IMR-90 (cell line): ENCODE data around the gene C16orf82. TPM values are rescaled to one million over a fixed set of nuclear protein-coding genes. Genes with fewer than 3 reads are reported as not detected.

ENCODE experiments used
- ATAC-seq: fragments of 200-7000 bp; cut with Tn5 transposase; 2 replicates; pipeline ENCODE4 v1.9.1; 2020; ENCODE audit warnings: low read depth, mild to moderate bottlenecking, moderate library complexity
- BruUV-seq: library from RNA; stranded (reverse); fragments of 400-500 nt; replicated peaks from 2 replicates; lab custom pipeline; 2021; lab: Mats Ljungman, UMichigan
- CTCF ChIA-PET: fragments of 300-600 bp; formaldehyde crosslinking; extraction: SDS; loops from one replicate; lab custom pipeline; 2021; ENCODE audit warnings: antibody characterized with exemption; lab: Yijun Ruan, JAX
- POLR2A ChIA-PET: fragments of 300-600 bp; sonication (Branson Sonifier 250); formaldehyde crosslinking; loops from one replicate; lab custom pipeline; 2022; ENCODE audit warnings: antibody characterized with exemption; ENCODE audit not compliant: unreplicated experiment; lab: Charles Lee
- DNase-seq: peaks from one replicate; pipeline ENCODE4 v3.0.0; 2013
- H2AFZ ChIP-seq: replicated peaks from 2 replicates; pipeline ENCODE3; 2013; ENCODE audit warnings: low read length, mild to moderate bottlenecking; ENCODE audit not compliant: poor library complexity
- H2AK5ac ChIP-seq: 2 replicates; pipeline ENCODE4 v1.6.1; 2013; ENCODE audit warnings: low read depth, low read length, inconsistent platforms
- H2AK9ac ChIP-seq: replicated peaks from 2 replicates; pipeline ENCODE3; 2013; ENCODE audit warnings: mild to moderate bottlenecking, low read depth, low read length, moderate library complexity; ENCODE audit not compliant: poor library complexity
- H2BK120ac ChIP-seq: 2 replicates; pipeline ENCODE4 v1.6.1; 2013; ENCODE audit warnings: low read depth, low read length, inconsistent platforms
- H2BK15ac ChIP-seq: 3 replicates; pipeline ENCODE4 v1.6.1; 2013; ENCODE audit warnings: low read depth, low read length, inconsistent platforms
- H2BK20ac ChIP-seq: 2 replicates; pipeline ENCODE4 v1.6.1; 2013; ENCODE audit warnings: low read depth, mild to moderate bottlenecking, inconsistent platforms, low read length, moderate library complexity
- H2BK5ac ChIP-seq: 2 replicates; pipeline ENCODE4 v1.6.1; 2013; ENCODE audit warnings: mild to moderate bottlenecking, low read depth, low read length, inconsistent platforms; ENCODE audit not compliant: poor library complexity, severe bottlenecking
- H3K14ac ChIP-seq: replicated peaks from 2 replicates; pipeline ENCODE4 v1.6.1; 2013; ENCODE audit warnings: low read depth, low read length, inconsistent platforms
- H3K18ac ChIP-seq: 2 replicates; pipeline ENCODE4 v1.6.1; 2013; ENCODE audit warnings: low read depth, low read length, control low read depth
- H3K23ac ChIP-seq: 2 replicates; pipeline ENCODE4 v1.6.1; 2013; ENCODE audit warnings: low read depth, low read length, inconsistent platforms
- H3K27ac ChIP-seq: 2 replicates; pipeline ENCODE4 v1.5.1; 2013; ENCODE audit warnings: mild to moderate bottlenecking, control low read depth, low read length; ENCODE audit not compliant: insufficient read depth
- H3K27me3 ChIP-seq: 2 replicates; pipeline ENCODE4 v1.6.1; 2013; ENCODE audit warnings: low read length; ENCODE audit not compliant: control insufficient read depth, insufficient read depth
- H3K36me3 ChIP-seq: 2 replicates; pipeline ENCODE4 v1.6.1; 2013; ENCODE audit warnings: low read length, mixed read lengths; ENCODE audit not compliant: control insufficient read depth, insufficient read depth
- H3K4ac ChIP-seq: 2 replicates; pipeline ENCODE4 v1.6.1; 2013; ENCODE audit warnings: low read depth, low read length, inconsistent platforms
- H3K4me1 ChIP-seq: 2 replicates; pipeline ENCODE4 v1.6.1; 2013; ENCODE audit warnings: low read length, mixed read lengths; ENCODE audit not compliant: control insufficient read depth, insufficient read depth
- H3K4me2 ChIP-seq: 2 replicates; pipeline ENCODE4 v1.6.1; 2013; ENCODE audit warnings: low read depth, mild to moderate bottlenecking, control low read depth, low read length, moderate library complexity
- H3K4me3 ChIP-seq: 2 replicates; pipeline ENCODE4 v1.5.1; 2013; ENCODE audit warnings: low read depth, mild to moderate bottlenecking, control low read depth, low read length, moderate library complexity; ENCODE audit not compliant: insufficient read depth
- H3K56ac ChIP-seq: 2 replicates; pipeline ENCODE4 v1.6.1; 2013; ENCODE audit warnings: low read length, inconsistent platforms; ENCODE audit not compliant: insufficient read depth; ENCODE audit errors: extremely low read depth
- H3K79me1 ChIP-seq, 2 experiments: 2 replicates each; pipeline ENCODE4 v1.6.1; 2013; ENCODE audit warnings: low read length in 2 of 2, inconsistent platforms in 1 of 2, low read depth in 1 of 2
- H3K9ac ChIP-seq: 2 replicates; pipeline ENCODE4 v1.6.1; 2013; ENCODE audit warnings: low read depth, low read length, control low read depth
- H3K9me1 ChIP-seq: 2 replicates; pipeline ENCODE4 v1.6.1; 2013; ENCODE audit warnings: low read length, inconsistent platforms; ENCODE audit not compliant: insufficient read depth
- H3K9me3 ChIP-seq: 2 replicates; pipeline ENCODE4 v1.6.1; 2013; ENCODE audit warnings: low read length; ENCODE audit not compliant: control insufficient read depth, insufficient read depth
- H4K20me1 ChIP-seq: 2 replicates; pipeline ENCODE4 v1.6.1; 2013; ENCODE audit warnings: low read length, inconsistent platforms; ENCODE audit not compliant: insufficient read depth
- H4K5ac ChIP-seq: 2 replicates; pipeline ENCODE4 v1.6.1; 2013; ENCODE audit warnings: mild to moderate bottlenecking, low read depth, low read length, control low read depth
- H4K8ac ChIP-seq, 2 experiments: 2 replicates each; pipeline ENCODE4 v1.6.1; 2013; ENCODE audit warnings: low read depth in 2 of 2, low read length in 2 of 2, control low read depth in 1 of 2, inconsistent platforms in 1 of 2
- H4K91ac ChIP-seq: 2 replicates; pipeline ENCODE4 v1.6.1; 2013; ENCODE audit warnings: low read depth, low read length, inconsistent platforms; ENCODE audit not compliant: insufficient read depth
- CEBPB ChIP-seq: IDR thresholded peaks from 2 replicates; pipeline ENCODE4 v1.6.1; 2012; ENCODE audit warnings: low read depth, low read length, improper control_type of control experiment
- RAD21 ChIP-seq: IDR thresholded peaks from 2 replicates; pipeline ENCODE4 v1.6.1; 2012; ENCODE audit warnings: low read length, improper control_type of control experiment
- WGBS, 2 experiments: methylation state at CpG; one replicate each; pipeline versions ENCODE4 v1.1.5 to v1.1.7; 2013; ENCODE audit warnings: missing lambda C conversion rate in 2 of 2; ENCODE audit not compliant: insufficient read length in 1 of 2; ENCODE audit errors: extremely low coverage in 2 of 2; 5-methylcytosine and 5-hydroxymethylcytosine counted together
- dilution Hi-C: fragments of 300-500 bp; cut with HindIII; formaldehyde crosslinking; loops from one replicate; pipeline ENCODE4 v1.14.3; 2018; ENCODE audit warnings: low sequenced_read_pairs; ENCODE audit not compliant: unreplicated experiment
- in situ Hi-C: fragments of 300-500 bp; cut with MboI; formaldehyde crosslinking; loops from 3 replicates; pipeline ENCODE4 v1.14.3; 2019; ENCODE audit warnings: low sequenced_read_pairs, inconsistent platforms, mixed read lengths
- intact Hi-C: fragments of 100-400 bp; cut with micrococcal nuclease; formaldehyde crosslinking; loops from 2 replicates; pipeline ENCODE4 v1.10.0; 2022
- polyA plus RNA-seq, 3 experiments: library from polyadenylated mRNA; depleted of rRNA; stranded (reverse); fragments of >200 nt; gene quantifications; 2 replicates each; pipeline ENCODE4 v1.2.3, GENCODE V29; 2012; ENCODE audit warnings: low replicate concordance in 1 of 3
- total RNA-seq: library from RNA; depleted of rRNA; stranded (reverse); fragments of >200 nt; gene quantifications from 2 replicates; pipeline ENCODE4 v1.2.3, GENCODE V29; 2012
- TF ChIP-seq, protein P1 (sequence below): fragments of 150-350 bp; IDR thresholded peaks from 2 replicates; pipeline ENCODE4 v1.6.1; 2016; ENCODE audit warnings: low read depth, mild to moderate bottlenecking, low read length, moderate library complexity, borderline replicate concordance

C16orf82 gene
- total and polyA plus RNA-seq, 2 of the 4 experiments (the other 2 are of a cell fraction), result not detected

DNA sequence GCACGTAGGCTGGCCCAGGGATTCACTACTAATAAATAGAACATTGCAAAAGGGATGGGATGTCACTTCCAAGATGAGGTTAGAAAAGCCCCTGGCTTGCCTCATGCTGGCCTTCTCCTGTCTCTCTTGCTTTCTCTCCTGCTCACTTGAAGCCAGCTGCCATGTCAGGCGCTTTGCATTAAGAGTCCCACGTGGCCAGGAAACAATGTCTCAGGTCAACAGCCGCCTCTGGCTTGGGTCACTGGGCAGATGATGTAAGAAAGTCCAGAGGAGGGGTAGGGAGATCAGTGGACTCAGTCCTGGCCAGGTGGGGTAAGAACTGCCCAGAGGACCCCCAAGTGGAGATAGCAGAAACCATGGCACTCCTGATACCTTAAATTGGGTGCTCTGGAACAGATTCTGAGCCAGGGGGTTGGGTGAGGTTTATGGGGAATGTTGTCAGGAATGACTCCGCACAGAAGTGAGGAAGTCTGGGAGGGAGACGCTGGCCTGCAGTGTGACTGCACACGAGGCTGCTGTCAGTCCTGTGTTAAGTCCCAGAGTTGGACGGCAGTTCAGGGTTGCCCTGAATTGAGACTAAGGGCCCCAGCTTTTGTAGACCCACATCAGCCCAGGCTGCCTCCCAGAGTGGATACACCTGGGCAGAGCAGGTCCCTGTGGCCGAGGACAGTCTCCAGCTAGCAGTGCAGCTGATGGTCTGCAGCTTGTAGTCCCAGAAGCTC lies 17.7 kb downstream of the C16orf82 start:
- no peak for TF ChIP-seq CEBPB
- TF ChIP-seq, protein P1, sequence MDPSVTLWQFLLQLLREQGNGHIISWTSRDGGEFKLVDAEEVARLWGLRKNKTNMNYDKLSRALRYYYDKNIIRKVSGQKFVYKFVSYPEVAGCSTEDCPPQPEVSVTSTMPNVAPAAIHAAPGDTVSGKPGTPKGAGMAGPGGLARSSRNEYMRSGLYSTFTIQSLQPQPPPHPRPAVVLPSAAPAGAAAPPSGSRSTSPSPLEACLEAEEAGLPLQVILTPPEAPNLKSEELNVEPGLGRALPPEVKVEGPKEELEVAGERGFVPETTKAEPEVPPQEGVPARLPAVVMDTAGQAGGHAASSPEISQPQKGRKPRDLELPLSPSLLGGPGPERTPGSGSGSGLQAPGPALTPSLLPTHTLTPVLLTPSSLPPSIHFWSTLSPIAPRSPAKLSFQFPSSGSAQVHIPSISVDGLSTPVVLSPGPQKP, result no peak
- no peak for TF ChIP-seq RAD21
- H3K4me3 ChIP-seq, result no peak overlapping the region
- no peaks in the 10 kb centered on the region for H3K9me3 ChIP-seq
- no peak overlapping the region for H4K5ac ChIP-seq
- no peak overlapping the region for H2BK120ac ChIP-seq
- no peak overlapping the region for H3K14ac ChIP-seq
- intact Hi-C loops (no loop called here), dilution Hi-C loops (no loop called here), in situ Hi-C loops (no loop called here)
- no peak for ATAC-seq
- no peak overlapping the region for H3K23ac ChIP-seq
- no peaks in the 10 kb centered on the region for H3K4me1 ChIP-seq
- H3K9ac ChIP-seq, result no peak overlapping the region
- H2AK5ac ChIP-seq, result no peak overlapping the region
- no peak overlapping the region for H2AFZ ChIP-seq
- H3K27me3 ChIP-seq, result peaks cover 10% of the 10 kb centered on the region
- H2BK20ac ChIP-seq, result no peak overlapping the region
- no peak overlapping the region for H2BK15ac ChIP-seq
- H4K8ac ChIP-seq, result no peak overlapping the region
- WGBS, 2 experiments, result 45% methylated on average over 5 of the region's 9 CpGs; no CpG with 5 or more reads in 1 of the 2 experiments
- no peaks in the 10 kb centered on the region for H3K36me3 ChIP-seq
- no peak overlapping the region for H3K18ac ChIP-seq
- no peak overlapping the region for H4K91ac ChIP-seq
- no peak overlapping the region for H3K4ac ChIP-seq
- H3K27ac ChIP-seq, result no peak overlapping the region
- DNase-seq, result no peak
- no peaks in the 10 kb centered on the region for H3K9me1 ChIP-seq
- no peaks in the 10 kb centered on the region for H3K79me1 ChIP-seq
- H2AK9ac ChIP-seq, result no peak overlapping the region
- H2BK5ac ChIP-seq, result no peak overlapping the region
- POLR2A ChIA-PET, result no interaction called here
- BruUV-seq, result no TSS peak
- no peaks in the 10 kb centered on the region for H4K20me1 ChIP-seq
- no peak overlapping the region for H3K4me2 ChIP-seq
- H3K56ac ChIP-seq, result no peak overlapping the region
- CTCF ChIA-PET, result no interaction called here
